GM21528 (cell line): ENCODE measurements around the gene XG.
"Not testable (repeated sequence)": the region's sequence is repeated elsewhere in the genome, so short reads cannot be mapped to it uniquely, and the experiment has no call there.

Experiments used
- ATAC-seq: cut with Tn5 transposase; IDR thresholded peaks from one replicate; pipeline ENCODE4 v1.9.1; 2021; ENCODE audit warnings: mild to moderate bottlenecking, moderate library complexity; ENCODE audit not compliant: unreplicated experiment, low FRiP score

The XG gene, protein sequence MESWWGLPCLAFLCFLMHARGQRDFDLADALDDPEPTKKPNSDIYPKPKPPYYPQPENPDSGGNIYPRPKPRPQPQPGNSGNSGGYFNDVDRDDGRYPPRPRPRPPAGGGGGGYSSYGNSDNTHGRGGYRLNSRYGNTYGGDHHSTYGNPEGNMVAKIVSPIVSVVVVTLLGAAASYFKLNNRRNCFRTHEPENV

DNA sequence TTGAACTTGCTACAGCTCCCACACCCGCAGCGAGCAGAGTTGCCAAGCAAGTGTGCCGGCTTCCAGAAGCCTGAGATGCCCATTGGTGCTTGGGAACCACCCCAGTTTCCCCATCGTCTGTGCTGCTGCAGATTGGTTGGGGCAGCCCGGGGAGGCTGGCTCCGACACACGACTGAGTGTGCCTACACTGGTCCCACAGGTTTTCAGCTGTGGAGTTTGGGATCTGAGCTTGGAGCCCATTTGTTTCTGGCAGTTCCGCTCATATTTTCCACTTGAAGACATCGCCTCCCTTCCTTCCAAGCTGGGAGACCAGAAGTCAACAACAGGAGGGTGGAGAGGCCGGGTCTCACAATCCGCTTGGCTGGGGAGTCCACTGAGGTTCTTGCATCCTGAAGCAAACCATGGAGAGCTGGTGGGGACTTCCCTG, at the start of gene XG:
TSS of gene XG (plus strand) at position 167 of the 427 bp plus-strand sequence. CDS start at position 402, 235 bp downstream.
- ATAC-seq: not testable (repeated sequence)

DNA sequence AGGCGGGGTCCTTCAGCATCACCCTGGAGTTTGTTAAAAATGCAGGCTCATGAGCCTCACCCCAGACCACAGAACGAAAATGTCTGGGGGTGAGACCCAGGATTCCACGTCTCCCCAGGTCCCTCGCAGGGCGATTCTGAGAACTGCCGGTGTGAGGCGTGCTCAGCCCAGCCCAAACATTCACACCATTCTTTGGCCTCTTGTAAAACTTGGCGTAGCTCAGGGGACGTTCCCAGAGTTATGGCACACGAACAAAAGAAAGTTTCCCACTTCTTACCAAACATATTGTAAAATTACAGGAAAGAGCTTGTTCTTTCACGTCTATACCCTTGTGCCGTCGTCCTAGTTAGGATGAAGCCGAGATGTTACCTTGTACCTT, 47.9 kb upstream of the XG start:
- no peak for ATAC-seq

DNA sequence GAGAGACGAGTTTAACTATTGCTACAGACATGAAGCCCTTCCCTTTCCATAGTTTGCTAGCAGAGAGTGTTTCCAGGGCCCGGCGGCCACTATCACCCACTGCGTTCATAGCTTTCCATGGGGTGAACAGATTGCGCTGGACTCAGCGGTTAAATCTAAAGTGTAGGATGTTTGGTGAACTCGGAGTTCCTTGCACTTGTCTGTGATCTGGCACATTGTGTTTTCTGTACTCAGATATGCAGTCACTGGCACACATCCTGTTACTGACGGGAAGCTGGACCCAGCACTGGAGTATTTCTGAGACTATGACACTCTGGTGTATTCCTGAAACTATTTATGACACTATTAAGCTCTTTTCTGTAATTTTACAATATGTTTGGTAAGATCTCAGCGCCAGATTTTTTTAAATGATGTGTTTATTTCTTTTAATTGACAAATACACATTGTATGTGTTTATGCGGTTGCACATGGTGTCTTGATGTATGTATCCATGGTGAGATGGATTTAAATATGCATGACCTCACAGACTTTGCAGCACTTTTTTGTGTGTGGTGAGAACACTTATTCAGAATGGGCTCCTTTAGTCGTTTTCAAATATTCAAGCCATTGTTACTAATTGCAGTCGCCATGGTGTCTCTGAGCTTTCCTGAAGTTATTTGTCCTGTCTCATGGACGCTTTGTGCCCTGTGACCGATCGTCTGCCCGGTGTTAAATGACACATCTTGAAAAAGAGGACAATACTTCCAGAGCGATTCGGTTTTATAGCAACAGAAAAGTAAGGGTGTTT, 46.6 kb upstream of the XG start:
- no peak for ATAC-seq

DNA sequence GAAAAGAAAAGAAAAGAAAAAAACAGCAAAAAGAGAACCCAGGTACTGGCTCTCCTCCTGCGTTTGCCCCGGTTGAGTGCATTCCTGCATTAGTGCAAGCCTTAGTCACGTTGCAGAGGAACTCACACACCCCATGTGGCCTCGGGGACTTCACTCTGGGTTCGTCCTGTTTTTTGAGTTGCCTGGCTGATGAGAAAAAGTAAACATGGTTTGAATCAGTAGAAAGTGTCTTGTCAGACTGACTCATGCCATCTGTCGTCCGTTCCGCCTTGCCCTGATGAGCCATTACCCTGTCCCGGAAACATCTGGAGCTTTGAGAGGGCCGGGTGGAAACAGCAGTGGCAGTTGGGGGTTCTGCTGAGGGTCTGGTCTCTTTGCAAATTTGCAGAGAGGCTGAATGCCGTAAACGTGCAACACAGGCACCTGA, 44.5 kb upstream of the XG start:
- peak; percentile 90 for ATAC-seq

DNA sequence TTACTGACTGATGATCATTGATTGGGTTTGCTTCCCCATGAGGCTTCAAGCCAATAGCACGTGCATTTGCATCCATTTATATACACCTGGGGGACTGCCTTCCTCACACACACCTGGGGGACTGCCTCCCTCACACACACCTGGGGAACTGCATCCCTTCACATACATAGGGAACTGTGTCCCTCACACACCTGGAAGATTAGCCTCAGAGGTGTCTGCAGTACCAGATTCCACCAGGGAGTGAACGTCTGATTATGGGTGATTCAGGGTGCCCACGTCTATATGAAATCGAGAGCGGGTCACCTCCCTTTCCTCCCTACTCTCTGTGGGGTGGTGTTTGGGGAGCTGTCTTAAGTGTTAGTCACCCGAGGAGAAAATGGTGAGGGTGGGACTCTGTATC, 43.8 kb upstream of the XG start:
- no peak for ATAC-seq

DNA sequence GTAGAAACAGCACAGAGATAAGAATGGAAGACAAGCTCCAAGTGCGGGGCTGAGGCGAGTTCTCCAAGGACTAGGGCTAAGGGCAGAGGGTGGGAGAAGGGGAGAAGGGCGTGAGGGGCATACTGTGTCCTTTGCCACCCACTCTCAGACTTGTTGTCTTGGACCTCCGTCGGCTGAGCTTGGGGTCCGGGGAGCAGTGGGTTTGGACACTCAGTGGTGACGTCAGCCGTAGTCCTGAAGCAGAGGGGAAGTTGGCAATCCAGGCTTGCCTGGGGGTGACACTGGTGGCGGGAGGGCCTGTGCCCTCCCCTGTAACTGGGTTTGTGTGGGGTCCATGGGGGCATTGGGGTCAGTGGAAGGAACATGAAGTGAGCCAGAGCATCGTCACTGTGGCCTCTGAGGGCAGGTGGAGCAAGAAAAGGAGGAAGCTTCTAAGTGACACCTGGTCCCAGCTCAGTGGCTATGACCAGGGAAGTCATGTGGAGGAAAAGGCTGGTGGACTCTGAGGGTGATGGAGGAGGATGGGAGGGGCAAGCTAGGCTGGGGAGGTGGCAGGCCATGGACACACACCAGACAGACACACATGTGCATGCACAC, 43.1 kb upstream of the XG start:
- ATAC-seq: no peak

DNA sequence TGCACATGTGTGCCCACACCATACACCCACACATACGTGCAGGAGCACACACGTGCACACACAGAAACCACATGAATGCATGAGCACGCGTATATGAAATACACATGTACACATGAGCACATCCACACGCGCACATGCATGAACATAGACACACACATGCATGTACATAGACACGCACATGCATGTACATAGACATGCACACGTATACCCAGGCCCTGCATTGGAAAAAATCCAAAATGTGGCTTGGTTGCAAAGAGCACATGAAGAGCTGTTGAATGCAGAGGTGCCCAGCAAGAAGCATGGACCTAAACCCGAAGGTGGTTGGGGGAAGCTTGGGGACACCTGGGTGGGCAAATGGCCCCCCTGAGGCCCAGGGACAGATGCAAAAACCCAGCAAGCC, 42.3 kb upstream of the XG start:
- ATAC-seq: no peak

DNA sequence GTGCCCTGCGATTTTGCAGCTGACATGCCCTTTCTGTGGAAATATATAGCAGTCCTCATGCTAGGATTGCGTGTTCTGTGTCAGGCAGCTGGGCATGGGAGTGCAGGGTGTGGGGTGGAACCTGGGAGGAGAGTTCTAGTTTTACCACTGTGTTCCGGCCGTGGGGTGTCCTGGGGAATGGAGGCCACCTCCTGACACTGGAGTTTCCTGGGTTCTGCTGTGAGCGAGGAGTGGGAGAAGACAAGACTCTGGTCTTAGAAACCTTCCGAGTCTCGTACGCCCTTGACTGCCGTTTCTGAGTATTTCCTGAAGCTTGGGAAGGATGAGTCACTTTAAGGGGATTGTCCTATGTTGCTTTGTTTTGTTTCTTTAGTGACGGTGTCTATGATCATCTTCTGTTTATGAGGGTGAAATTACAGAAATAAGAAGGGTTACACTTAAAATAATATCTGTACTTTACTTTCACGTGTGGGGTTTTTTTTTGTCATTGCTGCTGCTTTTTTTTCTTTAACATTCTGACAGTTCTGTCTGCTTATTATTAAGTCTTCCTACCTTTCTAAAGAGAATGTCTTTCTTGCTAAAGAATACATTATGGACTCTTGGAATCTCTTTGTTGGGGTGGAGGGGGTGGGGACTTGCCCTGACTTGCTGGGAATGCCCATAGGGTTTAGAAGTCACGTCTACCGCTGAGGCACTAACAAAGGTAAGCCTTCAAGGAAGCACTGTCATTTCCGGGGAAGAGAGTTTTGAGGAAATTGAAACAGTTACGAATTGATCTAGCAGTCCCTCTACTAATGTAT, 41.6 kb upstream of the XG start:
- ATAC-seq: no peak

DNA sequence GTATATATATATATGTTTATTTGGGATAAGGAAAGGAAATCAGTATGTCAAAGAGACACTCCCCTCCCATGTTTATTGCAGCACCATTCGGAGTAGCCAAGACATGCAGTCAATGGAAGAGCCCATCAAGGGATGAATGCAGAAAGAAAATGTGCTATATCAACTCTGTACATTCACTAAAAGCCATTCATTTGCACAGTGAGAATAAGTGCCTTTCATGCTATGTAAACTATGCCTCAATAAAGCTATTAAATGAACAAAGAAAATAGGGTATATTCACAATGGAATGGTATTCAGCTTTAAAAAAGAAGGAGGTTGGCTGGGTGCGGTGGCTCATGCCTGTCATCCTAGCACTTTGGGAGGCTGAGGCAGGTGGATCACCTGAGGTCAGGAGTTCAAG, 40.4 kb upstream of the XG start:
- ATAC-seq: no peak

DNA sequence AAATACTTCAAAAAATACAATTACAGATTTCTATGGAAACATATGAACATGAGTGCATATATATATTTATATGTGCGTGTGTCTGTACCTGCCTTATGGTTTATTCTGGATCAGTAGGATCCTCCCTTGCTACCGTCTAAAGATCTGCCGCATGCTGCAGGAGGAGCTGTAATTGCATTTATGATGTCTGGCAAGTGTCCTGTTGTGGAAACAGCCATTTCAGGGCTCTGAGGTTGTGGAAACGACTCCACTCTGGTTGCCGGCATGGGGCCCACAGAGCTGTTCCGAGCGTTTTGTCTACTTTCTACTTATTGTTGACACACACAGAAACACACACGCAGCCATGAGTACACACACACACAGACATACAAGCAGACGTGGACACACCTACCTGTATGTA, 39.4 kb upstream of the XG start:
- no peak for ATAC-seq

DNA sequence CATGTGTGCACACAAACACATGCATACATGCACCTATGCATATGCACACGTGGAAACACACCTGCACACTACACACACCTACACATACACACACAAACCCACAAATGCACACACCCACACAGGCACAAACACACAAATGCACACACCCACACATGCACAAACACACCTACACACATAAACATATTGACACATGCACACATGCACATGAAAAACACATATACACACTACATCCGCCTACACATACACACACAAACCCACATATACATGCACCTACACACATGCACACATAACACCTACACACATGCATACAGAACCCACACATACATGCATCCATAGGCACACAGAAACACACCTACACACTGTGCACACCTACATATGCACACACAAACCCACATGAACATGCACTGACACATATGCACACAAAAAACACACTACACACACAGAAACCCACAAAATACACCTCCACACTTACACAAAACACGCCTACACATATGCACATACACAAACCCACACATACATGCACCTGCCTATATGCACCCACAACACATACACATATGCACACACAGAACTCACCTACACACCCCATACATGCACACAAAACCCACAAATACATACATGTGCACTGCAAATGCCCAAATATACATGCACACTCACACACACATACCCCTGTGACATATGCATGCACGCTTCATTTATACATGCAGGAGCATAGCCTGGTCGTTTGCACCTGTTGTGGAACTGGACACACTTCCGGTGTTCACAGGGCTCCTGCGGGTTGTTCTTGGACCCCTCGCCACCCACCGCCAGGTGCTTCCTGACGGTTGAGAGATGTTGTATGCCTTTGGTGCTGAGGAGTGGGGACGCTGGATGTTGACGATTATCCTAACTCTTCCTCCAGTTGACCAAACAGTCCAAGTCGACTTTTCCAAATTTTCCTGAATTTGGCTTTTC, 38.7 kb upstream of the XG start:
- ATAC-seq: no peak

DNA sequence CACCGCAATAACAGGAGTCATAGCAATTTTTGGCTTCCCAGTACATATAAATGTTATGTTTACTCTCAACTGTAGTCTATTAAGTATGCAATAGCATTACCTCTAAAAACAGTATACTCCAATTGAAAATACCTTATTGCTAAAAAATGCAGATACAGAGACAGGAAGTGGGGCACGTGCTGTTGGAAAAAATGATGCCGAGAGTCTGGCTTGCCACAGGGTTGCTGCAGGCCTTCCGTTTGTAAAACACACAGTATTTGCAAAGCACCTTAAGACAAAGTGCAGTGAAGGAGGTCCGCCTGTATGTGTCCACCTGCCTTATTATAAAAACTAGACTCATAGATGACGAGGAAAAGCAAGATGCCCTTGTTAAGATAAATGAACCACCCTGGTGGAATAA, 37.3 kb upstream of the XG start:
- no peak for ATAC-seq

DNA sequence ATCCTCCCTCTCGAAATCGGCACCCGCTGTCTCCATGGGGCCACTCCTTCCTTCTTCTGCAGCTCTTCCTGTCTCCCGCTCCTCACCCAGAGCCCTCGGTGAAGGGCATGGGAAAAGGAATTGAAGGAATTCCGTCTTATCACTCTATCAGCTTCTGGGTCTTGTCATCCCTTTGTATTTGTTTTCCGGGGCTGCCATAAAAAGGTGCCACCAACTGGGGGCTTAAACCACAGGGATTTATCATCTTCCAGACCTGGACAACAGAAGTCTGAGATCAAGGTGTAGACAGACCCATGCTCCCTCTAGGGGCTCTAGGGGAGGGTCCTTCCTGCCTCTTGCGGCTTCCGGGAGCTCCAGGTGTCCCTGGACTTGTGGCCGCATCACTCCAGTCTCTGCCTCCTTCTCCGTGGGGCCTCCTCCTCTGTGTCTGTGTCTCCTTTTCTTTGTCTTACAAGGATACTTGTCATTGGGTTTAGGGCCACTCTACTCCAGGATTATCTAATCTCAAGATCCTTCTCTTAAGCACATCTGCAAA, 36.7 kb upstream of the XG start:
- ATAC-seq: no peak

DNA sequence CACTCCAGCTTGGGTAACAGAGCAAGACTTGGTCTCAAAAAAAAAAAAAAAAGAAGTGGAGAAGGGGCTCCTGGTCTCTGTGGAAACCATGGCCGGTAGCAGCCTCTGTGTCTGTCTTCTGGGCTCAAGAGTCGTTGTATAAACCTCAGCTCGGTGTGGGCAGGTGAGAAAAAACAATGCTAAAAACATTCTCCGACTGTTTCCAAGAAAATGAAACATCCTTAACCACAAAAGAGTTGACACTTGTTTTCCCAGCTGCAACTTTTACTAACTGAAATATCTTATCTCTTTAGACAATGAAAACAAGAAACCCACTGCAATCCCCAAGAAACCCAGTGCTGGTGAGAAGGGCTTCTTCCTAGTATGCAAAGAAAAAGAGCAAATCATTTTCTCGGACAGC, 34.5 kb upstream of the XG start:
- no peak for ATAC-seq

DNA sequence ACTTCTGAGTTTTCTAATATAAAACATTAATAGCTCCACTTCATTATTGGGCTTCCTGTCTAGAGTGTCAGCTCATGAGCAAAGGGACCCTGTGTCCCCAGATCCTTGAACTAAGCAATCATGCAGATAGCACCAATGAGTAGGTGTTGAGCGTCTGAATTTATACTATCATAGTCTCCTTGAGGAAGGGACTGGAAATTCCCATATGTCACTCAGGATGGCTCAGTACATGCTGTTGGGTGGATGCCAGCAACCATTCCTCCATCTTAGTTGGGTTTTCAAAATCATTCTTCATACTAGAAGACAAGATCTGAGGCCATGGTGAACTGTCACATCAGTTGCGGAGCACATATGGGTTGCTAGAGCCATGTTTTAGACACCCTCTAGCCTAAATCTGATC, 33.0 kb upstream of the XG start:
- no peak for ATAC-seq

DNA sequence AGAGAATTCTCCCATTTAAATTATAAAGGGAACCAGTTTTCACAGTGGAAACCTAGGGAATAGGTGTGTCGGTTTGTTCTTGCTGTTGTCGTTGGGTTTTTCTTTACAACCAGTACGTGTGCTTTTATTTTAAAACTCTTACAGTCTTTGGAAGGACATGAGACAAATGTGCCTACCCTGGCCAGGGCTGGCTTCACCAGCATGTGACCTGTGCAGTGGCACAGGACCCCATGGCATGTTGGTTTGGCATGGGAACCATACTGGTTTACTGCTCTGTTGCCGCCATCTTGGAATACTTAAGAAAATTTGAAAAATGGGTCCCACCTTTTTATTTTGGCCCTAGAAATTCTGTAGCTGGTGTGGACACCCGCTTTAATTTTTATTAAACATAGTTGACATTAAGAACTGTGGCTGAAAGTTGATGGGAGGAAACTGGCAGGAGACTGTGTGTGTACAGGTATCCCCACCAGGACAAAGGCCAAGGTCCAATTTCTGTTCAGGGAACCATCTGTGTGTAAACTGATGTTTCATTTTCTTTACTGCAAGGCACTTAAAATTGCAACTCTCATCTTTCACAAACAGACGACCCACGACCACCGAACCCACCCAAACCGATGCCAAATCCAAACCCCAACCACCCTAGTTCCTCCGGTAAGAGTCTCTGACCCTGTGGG, 31.9 kb upstream of the XG start:
- no peak for ATAC-seq

DNA sequence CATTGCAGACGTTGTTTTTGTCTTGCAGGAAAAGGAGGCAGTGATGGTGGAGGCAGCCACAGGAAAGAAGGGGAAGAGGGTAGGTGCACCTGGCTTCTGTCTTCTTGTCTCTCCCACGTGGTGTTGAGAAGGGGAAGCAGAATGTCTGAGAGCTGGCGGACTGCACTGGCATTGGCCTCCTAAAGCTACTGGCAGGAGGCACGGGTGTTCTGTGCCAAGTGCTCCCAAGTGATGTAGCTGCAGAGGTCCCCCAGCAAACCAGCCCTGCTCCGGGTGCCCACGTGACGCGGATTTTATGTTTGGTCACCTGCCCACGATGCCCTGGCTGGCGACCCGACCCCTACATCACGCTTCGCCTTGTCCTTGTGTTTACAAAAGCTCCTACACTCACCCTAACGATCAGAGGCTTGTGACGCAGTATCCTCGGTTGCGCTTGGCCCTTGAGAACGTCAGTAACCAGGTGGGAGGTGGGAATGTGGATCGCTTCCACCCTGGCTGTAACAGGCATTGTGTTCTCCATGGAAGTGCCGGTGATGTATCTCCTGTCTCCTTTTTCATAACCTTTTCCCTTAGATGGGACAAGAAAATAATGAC, 28.5 kb upstream of the XG start:
- no peak for ATAC-seq

DNA sequence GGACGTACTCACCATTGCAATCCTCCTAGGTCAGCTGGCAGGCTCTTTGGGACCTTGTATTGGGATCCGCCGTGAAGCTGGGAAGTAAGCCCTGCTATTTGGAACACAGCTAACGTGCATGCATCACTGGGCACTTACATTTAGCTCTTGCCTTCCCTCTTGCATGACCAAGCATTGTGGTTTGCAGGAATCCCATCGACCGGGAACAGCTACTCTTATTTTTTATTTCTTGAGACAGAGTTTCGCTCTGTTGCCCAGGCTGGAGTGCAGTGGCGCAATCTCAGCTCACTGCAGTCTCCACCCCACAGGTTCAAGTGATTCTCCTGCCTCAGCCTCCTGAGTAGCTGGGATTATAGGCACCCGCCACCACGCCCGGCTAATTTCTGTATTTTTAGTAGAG, 24.6 kb upstream of the XG start:
- not testable (repeated sequence) for ATAC-seq

DNA sequence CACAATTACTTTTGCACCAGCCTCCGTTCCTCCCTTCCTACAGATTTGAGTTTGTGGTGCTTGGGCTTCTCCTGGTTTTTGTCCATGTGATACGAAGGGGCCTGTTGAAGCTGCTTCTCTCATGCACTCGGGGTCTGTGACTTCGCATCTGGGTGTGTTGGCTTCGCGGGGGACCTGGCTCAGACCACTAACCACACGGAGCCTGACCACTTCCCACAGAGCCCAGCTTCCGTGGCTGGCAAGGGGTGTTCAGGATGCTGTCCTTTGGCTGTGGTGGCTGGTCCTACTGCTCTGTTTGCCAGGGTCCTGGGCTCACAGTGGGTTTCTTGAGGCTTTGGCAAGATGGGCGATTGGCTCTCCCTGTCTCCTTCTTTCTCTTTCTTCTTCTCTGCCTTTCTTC, 19.8 kb upstream of the XG start:
- no peak for ATAC-seq
